HepG2 (cell line): ENCODE results near the gene ZNF621. TPM values are rescaled to one million over a fixed set of nuclear protein-coding genes. Genes with fewer than 3 reads are reported as not detected.

Experiments
- ATAC-seq: fragments of 200-7000 bp; cut with Tn5 transposase; 3 replicates; pipeline ENCODE4 v1.9.1; 2020; ENCODE audit warnings: mild to moderate bottlenecking, moderate library complexity
- BruUV-seq: library from RNA; stranded (reverse); fragments of 400-500 nt; replicated peaks from 2 replicates; lab custom pipeline; 2021; lab: Mats Ljungman, UMichigan
- CTCF ChIA-PET: fragments of 300-600 bp; formaldehyde crosslinking; extraction: SDS; loops from one replicate; lab custom pipeline; 2021; ENCODE audit warnings: low total read pairs, inconsistent platforms, low intra/inter-chr PET ratio; lab: Yijun Ruan, JAX
- POLR2A ChIA-PET: fragments of 350-600 bp; sonication (Branson Sonifier 250); formaldehyde crosslinking; loops from one replicate; lab custom pipeline; 2020; ENCODE audit warnings: antibody characterized with exemption, inconsistent platforms; lab: Yijun Ruan, JAX
- DNase-seq: peaks from one replicate; pipeline ENCODE4 v3.0.0-alpha.2; 2015; ENCODE audit warnings: low spot score
- FAIRE-seq: peaks from 3 replicates; lab custom pipeline; 2011; peaks lifted over from hg19 to GRCh38; lab: Jason Lieb, UNC
- H2AFZ ChIP-seq: one replicate; pipeline ENCODE4 v1.6.1; 2011; ENCODE audit warnings: low read length, inconsistent platforms
- H3K27ac ChIP-seq: fragments of 300-600 bp; 3 replicates; pipeline ENCODE4 v1.8.0; 2011; ENCODE audit warnings: mixed run types, mild to moderate bottlenecking, mixed read lengths, low read length, inconsistent platforms; ENCODE audit not compliant: insufficient read depth; ENCODE audit errors: extremely low read length
- H3K27me3 ChIP-seq, 2 experiments: fragments of 200-600 bp in 1 of 2; 2 replicates in 1 of 2; 3 replicates in 1 of 2; pipeline versions ENCODE4 v1.6.0 to v1.8.0; 2011; ENCODE audit warnings: low read length in 2 of 2, mild to moderate bottlenecking in 2 of 2, moderate library complexity in 2 of 2, inconsistent platforms in 1 of 2; ENCODE audit not compliant: insufficient read depth in 2 of 2, control insufficient read depth in 1 of 2
- H3K36me3 ChIP-seq, 2 experiments: fragments of 200-600 bp in 1 of 2; replicated peaks in 1 of 2; 2 replicates in 1 of 2; 3 replicates in 1 of 2; pipeline versions ENCODE4 v1.5.1 to v1.8.0; 2011; ENCODE audit warnings: low read length in 2 of 2, inconsistent platforms in 1 of 2; ENCODE audit not compliant: insufficient read depth in 2 of 2, control insufficient read depth in 1 of 2
- H3K4me1 ChIP-seq: 2 replicates; pipeline ENCODE4 v1.5.1; 2012; ENCODE audit warnings: low read length, inconsistent platforms; ENCODE audit not compliant: insufficient read depth
- H3K4me2 ChIP-seq: 2 replicates; pipeline ENCODE4 v1.6.0; 2011; ENCODE audit warnings: low read depth, low read length, inconsistent platforms
- H3K4me3 ChIP-seq, 3 experiments: fragments of 200-600 bp in 1 of 3; sonication (generic), shearing (Covaris generic) in 1 of 3; replicated peaks in 1 of 3; 2 replicates each; pipeline ENCODE4 v1.5.1; 2011 to 2016; ENCODE audit warnings: low read length in 3 of 3, inconsistent platforms in 2 of 3, low read depth in 2 of 3, mild to moderate bottlenecking in 2 of 3, control low read depth in 1 of 3, mixed read lengths in 1 of 3; ENCODE audit not compliant: insufficient read depth in 1 of 3
- H3K79me2 ChIP-seq: one replicate; pipeline ENCODE4 v1.6.1; 2011; ENCODE audit warnings: low read length, inconsistent platforms; ENCODE audit not compliant: insufficient read depth
- H3K9ac ChIP-seq: 2 replicates; pipeline ENCODE4 v1.6.0; 2011; ENCODE audit warnings: mild to moderate bottlenecking, low read depth, low read length, inconsistent platforms; ENCODE audit not compliant: insufficient read depth
- H3K9me3 ChIP-seq: 2 replicates; pipeline ENCODE4 v1.5.1; 2012; ENCODE audit warnings: mild to moderate bottlenecking, low read length
- H4K20me1 ChIP-seq: 2 replicates; pipeline ENCODE4 v1.6.0; 2011; ENCODE audit warnings: inconsistent platforms, mild to moderate bottlenecking, low read length, moderate library complexity; ENCODE audit not compliant: insufficient read depth
- ARID2 ChIP-seq: sonication (generic); formaldehyde crosslinking; IDR thresholded peaks from 2 replicates; pipeline ENCODE4 v1.8.1; 2022; ENCODE audit warnings: mild to moderate bottlenecking, missing genetic modification reagents, borderline replicate concordance
- CCDC6 ChIP-seq: sonication (generic); formaldehyde crosslinking; IDR thresholded peaks from 2 replicates; pipeline ENCODE4 v1.8.1; 2022; ENCODE audit warnings: mild to moderate bottlenecking, missing genetic modification reagents, moderate library complexity
- CTCF ChIP-seq: sonication (generic); formaldehyde crosslinking; IDR thresholded peaks from 2 replicates; pipeline ENCODE4 v1.5.0; 2020; ENCODE audit warnings: mild to moderate bottlenecking, missing genetic modification reagents, moderate library complexity
- FOSL2 ChIP-seq: sonication (generic); formaldehyde crosslinking; IDR thresholded peaks from 2 replicates; pipeline ENCODE4 v1.4.0; 2020; ENCODE audit warnings: missing genetic modification reagents
- GATAD1 ChIP-seq: IDR thresholded peaks from 2 replicates; pipeline ENCODE4 v1.6.1; 2016; ENCODE audit warnings: missing genetic modification reagents, missing compliant biosample characterization
- MBNL3 ChIP-seq: fragments of 250-450 bp; sonication (Bioruptor Pico); conservative IDR thresholded peaks from 2 replicates; pipeline ENCODE4 v1.8.0; 2022; ENCODE audit warnings: mild to moderate bottlenecking, inconsistent platforms
- NFKBIZ ChIP-seq: IDR thresholded peaks from 2 replicates; pipeline ENCODE4 v1.6.1; 2018; ENCODE audit warnings: missing genetic modification reagents, missing compliant biosample characterization
- PHF20 ChIP-seq: sonication (generic); formaldehyde crosslinking; IDR thresholded peaks from 2 replicates; pipeline ENCODE4 v1.5.0; 2020; ENCODE audit warnings: mild to moderate bottlenecking, missing genetic modification reagents
- RARA ChIP-seq: IDR thresholded peaks from 2 replicates; pipeline ENCODE4 v1.6.1; 2016; ENCODE audit warnings: missing genetic modification reagents, missing compliant biosample characterization
- RFXANK ChIP-seq: IDR thresholded peaks from 2 replicates; pipeline ENCODE4 v1.6.1; 2016
- SP4 ChIP-seq: sonication (generic); formaldehyde crosslinking; IDR thresholded peaks from 2 replicates; pipeline ENCODE4 v1.8.1; 2023; ENCODE audit warnings: mild to moderate bottlenecking, missing genetic modification reagents
- SRSF9 ChIP-seq: fragments of 200-400 bp; formaldehyde crosslinking; IDR thresholded peaks from 2 replicates; pipeline ENCODE4 v1.6.1; 2018; ENCODE audit warnings: borderline replicate concordance, mild to moderate bottlenecking, low read depth, low read length; ENCODE audit not compliant: insufficient read depth, poor library complexity, severe bottlenecking
- TERF1 ChIP-seq: sonication (generic); formaldehyde crosslinking; IDR thresholded peaks from 2 replicates; pipeline ENCODE4 v1.8.0; 2022; ENCODE audit warnings: mild to moderate bottlenecking, missing genetic modification reagents, moderate library complexity
- YEATS2 ChIP-seq: sonication (generic); formaldehyde crosslinking; IDR thresholded peaks from 2 replicates; pipeline ENCODE4 v1.4.0; 2020; ENCODE audit warnings: missing genetic modification reagents, borderline replicate concordance
- ZNF414 ChIP-seq: sonication (generic); formaldehyde crosslinking; IDR thresholded peaks from 2 replicates; pipeline ENCODE4 v1.5.0; 2020; ENCODE audit warnings: missing genetic modification reagents
- ZNF784 ChIP-seq: sonication (generic); formaldehyde crosslinking; IDR thresholded peaks from 2 replicates; pipeline ENCODE4 v1.5.1; 2020; ENCODE audit warnings: missing genetic modification reagents, mild to moderate bottlenecking, borderline replicate concordance
- WGBS: methylation state at CpG from one replicate; pipeline ENCODE4 v1.1.6; 2017; ENCODE audit warnings: low lambda C conversion rate; 5-methylcytosine and 5-hydroxymethylcytosine counted together
- in situ Hi-C: cut with HindIII; loops from 2 replicates; pipeline ENCODE4 v1.10.0; 2017; ENCODE audit warnings: low pct_unique_long_range_greater_than_20kb; ENCODE audit not compliant: extremely low pct_ligation_motif_present
- intact Hi-C: fragments of 100-400 bp; cut with micrococcal nuclease; formaldehyde crosslinking; loops from one replicate; pipeline ENCODE4 v1.10.0; 2022; ENCODE audit not compliant: unreplicated experiment
- polyA plus RNA-seq, 8 experiments: library from polyadenylated mRNA; depleted of rRNA in 3 of 8; stranded (reverse) in 7 of 8; unstranded in 1 of 8; fragments of >200 nt; fragmentation: Illumina TruSeq in 4 of 8; extraction: Trizol in 4 of 8; gene quantifications; 2 replicates each; pipeline versions ENCODE4 v1.2.1 to v1.2.3, GENCODE V29; 2011 to 2016; ENCODE audit warnings: low read depth in 4 of 8, missing spikeins in 1 of 8, mixed read lengths in 1 of 8; ENCODE audit not compliant: insufficient read depth in 1 of 8
- total RNA-seq, 5 experiments: library from RNA; depleted of rRNA; stranded (reverse); fragments of >200 nt; fragmentation: Illumina TruSeq; extraction: Trizol; gene quantifications; 2 replicates each; pipeline ENCODE4 v1.2.3, GENCODE V29; 2016; ENCODE audit warnings: low read depth in 1 of 5

The ZNF621 gene
- total and polyA plus RNA-seq, 2 of the 13 experiments (the other 11 are each of a cell fraction or from before 2014, with no cell fraction given), result 13.2 to 14.9 TPM

GRCh38 chr3:40476478-40477470 lies 48.0 kb upstream of the ZNF621 start, which contains the start of gene ZNF619 (continued):
- TF ChIP-seq RFXANK (CRISPR knock-in tag), result no peak
- TF ChIP-seq YEATS2 (CRISPR knock-in tag), result 0 out of 2 replicates have a peak, but pooled peaks have one; percentile 19
- peak; percentile 69; the same call in 1 of the 2 replicates for TF ChIP-seq GATAD1 (CRISPR knock-in tag)

- BruUV-seq, result no TSS peak
- Histone ChIP-seq H4K20me1 (no peaks in the 10 kb centered on the region), H3K27me3 (no peaks in the 10 kb centered on the region; a peak in 1 of 5 replicates), H3K4me3 (peak overlapping the region; percentile 95 to 96 (median 95)), H3K9ac (peak overlapping the region; percentile 77), H2AFZ (peak overlapping the region; percentile 93), H3K36me3 (peaks cover 0 to 8% of the 10 kb centered on the region in 2 experiments; a peak in 1 of 5 replicates), H3K4me2 (peak overlapping the region; percentile 97), H3K79me2 (no peaks in the 10 kb centered on the region), H3K9me3 (no peaks in the 10 kb centered on the region), H3K27ac (peak overlapping the region; percentile 51), H3K4me1 (peaks cover 19% of the 10 kb centered on the region)
- intact Hi-C loops, result loop anchor here (1.0 kb wide), 1 partner anchor 28 kb away; no protein-coding TSS in a partner anchor
- 39% methylated on average over 4 of the region's 4 CpGs for WGBS
- in situ Hi-C loops, result no loop called here
- CTCF ChIA-PET, result no interaction called here
- peak; percentile 46 for FAIRE-seq
- peak; percentile 73 for ATAC-seq
- POLR2A ChIA-PET, result interaction anchor here (1.2 to 3.4 kb wide), 6 partner anchors 12 to 48 kb away, joined by 3 to 54 read pairs (median 10); partner anchors contain the start of genes RPL14 and ZNF620
- no peak for DNase-seq
- no peak for TF ChIP-seq RARA (CRISPR knock-in tag)
- TF ChIP-seq CTCF (CRISPR knock-in tag), result 0 out of 2 replicates have a peak, but pooled peaks have one; percentile 7
- no peak for TF ChIP-seq FOSL2
- no peak for TF ChIP-seq SRSF9
- no peak for TF ChIP-seq ZNF414 (CRISPR knock-in tag)
- TF ChIP-seq MBNL3 (CRISPR knock-in tag), result no peak
- TF ChIP-seq ARID2 (CRISPR knock-in tag), result no peak
- TF ChIP-seq ZNF784 (CRISPR knock-in tag), result 0 out of 2 replicates have a peak, but pooled peaks have one; percentile 2
- TF ChIP-seq NFKBIZ (CRISPR knock-in tag), result no peak
- peak; percentile 39; the same call in 1 of the 2 replicates for TF ChIP-seq SP4 (CRISPR knock-in tag)
- no peak for TF ChIP-seq PHF20 (CRISPR knock-in tag)
- no peak for TF ChIP-seq TERF1
- no peak for TF ChIP-seq CCDC6 (CRISPR knock-in tag)
Observed at GRCh38 chr3:40477666-40478065, 47.1 kb upstream of the ZNF621 start.
